Mammary epithelial cell (primary cell): Measurements from ENCODE around the gene KCNJ11.

ENCODE experiments used
- EZH2 ChIP-seq: IDR thresholded peaks from 2 replicates; pipeline ENCODE4 v1.6.1; 2012; ENCODE audit warnings: low read length, inconsistent platforms, borderline replicate concordance
- TF ChIP-seq, protein P1 (sequence below), 2 donors: IDR thresholded peaks in 1 of 2; conservative IDR thresholded peaks in 1 of 2; 2 replicates each; pipeline ENCODE4 v1.5.1; 2011 to 2012; ENCODE audit warnings: inconsistent platforms in 2 of 2, low read length in 2 of 2, mild to moderate bottlenecking in 2 of 2, control low read depth in 1 of 2, low read depth in 1 of 2; ENCODE audit not compliant: insufficient read depth in 1 of 2; ENCODE audit errors: extremely low read depth in 1 of 2

DNA sequence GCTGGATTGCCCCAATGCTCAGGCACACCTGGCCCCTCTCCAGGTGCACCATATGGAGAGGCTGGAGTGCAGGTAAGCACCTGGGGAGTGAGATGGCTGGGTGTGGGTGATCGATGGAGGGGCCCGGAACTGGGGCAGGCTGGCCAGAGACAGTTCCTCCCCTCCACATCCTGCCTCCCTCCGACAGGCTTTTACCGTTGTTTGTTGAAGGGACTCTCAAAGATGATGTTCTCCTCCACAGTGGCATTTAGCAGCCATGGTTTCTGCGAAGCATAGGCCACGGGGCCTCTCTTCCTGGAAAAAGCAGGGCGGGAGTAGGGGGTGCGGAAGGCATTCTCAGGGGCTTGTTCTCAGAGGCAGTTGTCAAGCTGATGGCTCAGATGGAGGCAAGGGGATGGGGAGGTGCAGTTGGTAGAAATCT, 25.9 kb upstream of the KCNJ11 start:
- TF ChIP-seq, protein P1, sequence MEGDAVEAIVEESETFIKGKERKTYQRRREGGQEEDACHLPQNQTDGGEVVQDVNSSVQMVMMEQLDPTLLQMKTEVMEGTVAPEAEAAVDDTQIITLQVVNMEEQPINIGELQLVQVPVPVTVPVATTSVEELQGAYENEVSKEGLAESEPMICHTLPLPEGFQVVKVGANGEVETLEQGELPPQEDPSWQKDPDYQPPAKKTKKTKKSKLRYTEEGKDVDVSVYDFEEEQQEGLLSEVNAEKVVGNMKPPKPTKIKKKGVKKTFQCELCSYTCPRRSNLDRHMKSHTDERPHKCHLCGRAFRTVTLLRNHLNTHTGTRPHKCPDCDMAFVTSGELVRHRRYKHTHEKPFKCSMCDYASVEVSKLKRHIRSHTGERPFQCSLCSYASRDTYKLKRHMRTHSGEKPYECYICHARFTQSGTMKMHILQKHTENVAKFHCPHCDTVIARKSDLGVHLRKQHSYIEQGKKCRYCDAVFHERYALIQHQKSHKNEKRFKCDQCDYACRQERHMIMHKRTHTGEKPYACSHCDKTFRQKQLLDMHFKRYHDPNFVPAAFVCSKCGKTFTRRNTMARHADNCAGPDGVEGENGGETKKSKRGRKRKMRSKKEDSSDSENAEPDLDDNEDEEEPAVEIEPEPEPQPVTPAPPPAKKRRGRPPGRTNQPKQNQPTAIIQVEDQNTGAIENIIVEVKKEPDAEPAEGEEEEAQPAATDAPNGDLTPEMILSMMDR (conservative IDR thresholded peaks at IDR 0.05 in 1 of 2, IDR thresholded peaks at IDR 0.05 in 1 of 2; ENCODE audit: extremely low read depth in 1 of 2, insufficient read depth in 1 of 2, low read depth in 1 of 2, low read length in 2 of 2), result no peak
- TF ChIP-seq EZH2, result no peak
